Activated B cell treated with CpG ODN at 0.5 μM for 24 hours (primary cell): ENCODE results near the gene COL6A2. TPM values are rescaled to one million over a fixed set of nuclear protein-coding genes. Genes with fewer than 3 reads are reported as not detected.

Experiments
- ATAC-seq: fragments of 200-7000 bp; cut with Tn5 transposase; one replicate; pipeline ENCODE4 v1.10.0; 2021; ENCODE audit warnings: low read depth, mild to moderate bottlenecking, moderate library complexity
- CTCF ChIA-PET: fragments of 350-600 bp; sonication (Branson Sonifier 250); formaldehyde crosslinking; loops from one replicate; lab custom pipeline; 2021; ENCODE audit warnings: antibody characterized with exemption; lab: Charles Lee
- POLR2A ChIA-PET: fragments of 350-600 bp; sonication (Branson Sonifier 250); formaldehyde crosslinking; loops from one replicate; lab custom pipeline; 2021; ENCODE audit warnings: antibody characterized with exemption; lab: Charles Lee
- DNase-seq: peaks from one replicate; pipeline ENCODE4 v3.0.0; 2022
- H3K27ac Mint-ChIP-seq: one replicate; pipeline ENCODE4 v1.8.0; 2020; ENCODE audit warnings: mixed read lengths
- H3K27me3 Mint-ChIP-seq: one replicate; pipeline ENCODE4 v1.8.0; 2021; ENCODE audit warnings: mixed read lengths
- H3K36me3 Mint-ChIP-seq: one replicate; pipeline ENCODE4 v1.8.0; 2021; ENCODE audit warnings: low read depth, mixed read lengths
- H3K4me1 Mint-ChIP-seq: one replicate; pipeline ENCODE4 v1.8.0; 2021; ENCODE audit warnings: mixed read lengths
- H3K4me3 Mint-ChIP-seq: one replicate; pipeline ENCODE4 v1.8.0; 2020; ENCODE audit warnings: mild to moderate bottlenecking, mixed read lengths
- H3K9me3 Mint-ChIP-seq: one replicate; pipeline ENCODE4 v1.8.0; 2020; ENCODE audit warnings: mixed read lengths
- CTCF ChIP-seq: fragments of 200-600 bp; IDR thresholded peaks from one replicate; pipeline ENCODE4 v1.8.0; 2022; ENCODE audit warnings: antibody characterized with exemption, mild to moderate bottlenecking
- intact Hi-C: fragments of 100-400 bp; cut with micrococcal nuclease; formaldehyde crosslinking; loops from one replicate; pipeline ENCODE4 v1.15.1; 2024
- total RNA-seq: library from RNA; stranded (reverse); gene quantifications from 2 replicates; pipeline ENCODE4 v1.2.3, GENCODE V29; 2022

Gene COL6A2
- total RNA-seq, 1 donor from 2014 or later, result 0.40 TPM

GRCh38 chr21:46065215-46065913 lies 32.5 kb upstream of the COL6A2 start:
- Mint-ChIP-seq H3K9me3 (peaks cover 8% of the 10 kb centered on the region), H3K27ac (no peak overlapping the region), H3K36me3 (no peaks in the 10 kb centered on the region), H3K27me3 (peaks cover 37% of the 10 kb centered on the region), H3K4me1 (no peaks in the 10 kb centered on the region), H3K4me3 (no peak overlapping the region)
- ChIA-PET CTCF (no interaction called here), POLR2A (no interaction called here)
- intact Hi-C loops, result no loop called here
- ATAC-seq (no peak), DNase-seq (no peak)
- TF ChIP-seq CTCF, result no peak

DNA sequence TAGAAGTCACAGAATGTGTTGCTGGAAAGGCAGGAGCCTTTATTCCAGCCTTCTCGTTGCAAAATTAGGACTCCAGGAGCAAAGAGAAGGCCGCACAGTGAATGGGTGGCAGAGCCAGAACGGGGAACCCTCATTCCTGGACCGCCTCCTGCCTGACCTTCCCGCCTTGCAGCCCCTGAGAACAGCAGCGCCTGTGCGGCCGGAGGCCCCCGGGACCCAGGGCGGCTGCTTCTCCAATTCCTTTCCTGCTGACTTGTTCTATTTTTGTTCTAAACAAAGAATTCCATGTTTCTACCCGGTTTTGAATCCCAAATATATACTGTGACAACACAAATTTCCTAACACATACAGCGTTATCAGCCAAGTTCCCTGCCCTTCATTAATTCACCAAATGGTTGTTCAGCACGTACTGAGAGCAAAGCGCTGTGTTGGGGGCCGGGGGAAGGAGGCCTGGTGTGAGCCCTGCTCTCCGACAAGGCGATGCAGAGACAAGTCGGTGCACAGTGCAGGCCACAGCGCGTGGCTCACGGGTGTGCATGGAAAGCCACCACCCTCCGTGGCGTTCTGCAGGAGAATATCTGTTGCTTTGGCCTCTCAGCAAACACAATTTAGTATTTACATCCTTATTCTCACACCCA lies 31.9 kb upstream of the COL6A2 start:
- POLR2A ChIA-PET, result no interaction called here
- no peak for ATAC-seq
- no peaks in the 10 kb centered on the region for H3K36me3 Mint-ChIP-seq
- H3K4me1 Mint-ChIP-seq, result no peaks in the 10 kb centered on the region
- CTCF ChIA-PET, result no interaction called here
- intact Hi-C loops, result no loop called here
- H3K4me3 Mint-ChIP-seq, result no peak overlapping the region
- peaks cover 8% of the 10 kb centered on the region for H3K9me3 Mint-ChIP-seq
- H3K27me3 Mint-ChIP-seq, result peaks cover 37% of the 10 kb centered on the region
- no peak for DNase-seq
- no peak overlapping the region for H3K27ac Mint-ChIP-seq
- no peak for TF ChIP-seq CTCF

DNA sequence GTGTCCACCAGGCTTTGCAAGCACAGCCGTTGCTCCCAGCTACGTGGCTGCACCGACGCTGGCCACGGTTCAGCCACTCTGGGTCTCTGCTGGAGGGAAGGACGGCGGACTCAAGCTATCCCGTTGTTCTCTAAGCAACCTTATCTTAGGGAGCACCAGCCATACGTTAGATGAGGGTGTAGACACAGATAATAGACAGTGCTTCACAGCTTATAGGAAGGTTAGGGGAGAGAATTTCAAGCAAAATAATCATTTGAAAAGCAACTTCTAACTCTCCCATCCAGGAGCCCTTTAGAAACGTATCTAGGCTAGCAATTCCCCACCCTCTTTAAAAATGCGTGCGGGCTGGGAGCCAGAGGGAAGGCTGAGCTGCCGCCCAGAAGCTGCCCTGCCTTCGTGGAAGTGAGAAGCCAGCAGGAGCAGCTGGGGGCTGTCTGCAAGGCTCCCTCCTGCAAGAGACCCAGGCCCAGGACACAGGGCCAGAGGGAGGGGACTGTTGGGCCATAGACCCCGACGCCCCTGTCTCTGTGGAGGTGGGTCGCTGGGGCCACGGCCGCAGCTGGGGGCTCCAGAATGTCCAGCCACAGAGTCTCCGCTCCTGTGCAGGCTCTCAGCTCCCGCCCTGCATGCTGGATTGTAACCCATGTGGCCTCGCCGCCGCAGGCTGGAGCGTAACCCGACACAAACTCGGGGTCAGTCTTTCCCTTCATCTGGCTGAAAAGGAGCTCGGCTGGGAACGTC lies 31.2 kb upstream of the COL6A2 start:
- no peaks in the 10 kb centered on the region for H3K36me3 Mint-ChIP-seq
- ATAC-seq (no peak), DNase-seq (no peak)
- no peak for TF ChIP-seq CTCF
- ChIA-PET POLR2A (no interaction called here), CTCF (no interaction called here)
- H3K4me3 Mint-ChIP-seq, result no peak overlapping the region
- H3K9me3 Mint-ChIP-seq, result peaks cover 4% of the 10 kb centered on the region
- no peak overlapping the region for H3K27ac Mint-ChIP-seq
- H3K27me3 Mint-ChIP-seq, result peaks cover 34% of the 10 kb centered on the region
- intact Hi-C loops, result no loop called here
- no peaks in the 10 kb centered on the region for H3K4me1 Mint-ChIP-seq

DNA sequence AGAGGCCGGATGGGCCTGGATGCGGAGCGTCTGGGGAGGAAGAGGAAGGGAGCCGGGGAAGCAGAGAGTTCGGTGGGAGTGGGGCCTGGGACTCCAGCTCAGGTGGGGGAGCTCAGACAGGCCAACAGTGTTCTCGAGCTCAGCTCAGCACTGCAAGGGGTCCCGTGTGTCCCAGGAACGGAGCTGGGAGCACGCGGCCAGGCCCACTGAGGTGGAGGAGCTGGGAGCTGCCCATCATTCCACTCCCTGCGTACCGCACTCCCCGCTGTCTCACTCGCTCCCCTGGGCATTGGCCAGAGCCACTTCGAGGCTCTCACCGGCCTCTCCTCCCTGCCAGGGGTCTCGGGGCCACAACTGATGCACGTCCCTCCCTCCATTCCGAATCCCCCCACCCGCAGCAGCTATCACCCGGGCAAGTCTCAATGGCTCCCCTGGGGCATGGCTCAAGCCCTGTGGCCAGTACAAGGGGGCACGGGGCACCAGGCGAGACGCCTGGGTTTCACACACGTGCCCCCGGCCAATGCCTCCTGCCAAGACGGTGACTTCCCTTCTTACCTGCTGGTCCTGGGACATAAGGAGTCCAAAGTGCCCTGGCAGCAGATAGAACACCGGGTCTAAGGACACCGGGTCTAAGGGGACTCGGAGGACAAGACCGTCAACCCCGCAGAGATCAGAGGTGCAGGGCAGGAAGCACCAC lies 30.3 kb upstream of the COL6A2 start:
- no peak for DNase-seq
- ATAC-seq, result no peak
- Mint-ChIP-seq H3K4me1 (no peaks in the 10 kb centered on the region), H3K27ac (no peak overlapping the region), H3K36me3 (no peaks in the 10 kb centered on the region), H3K4me3 (no peak overlapping the region), H3K27me3 (peaks cover 25% of the 10 kb centered on the region), H3K9me3 (no peaks in the 10 kb centered on the region)
- POLR2A ChIA-PET, result no interaction called here
- TF ChIP-seq CTCF, result no peak
- intact Hi-C loops, result no loop called here
- CTCF ChIA-PET, result no interaction called here
